ENCODE results near the gene RND1.
"Not testable (repeated sequence)": the region's sequence is repeated elsewhere in the genome, so short reads cannot be mapped to it uniquely, and the experiment has no call there.

RND1 gene

GRCh38 chr12:48866052-48866711 lies 512 bp upstream of the RND1 start:
- DNase-seq: no peak

DNA sequence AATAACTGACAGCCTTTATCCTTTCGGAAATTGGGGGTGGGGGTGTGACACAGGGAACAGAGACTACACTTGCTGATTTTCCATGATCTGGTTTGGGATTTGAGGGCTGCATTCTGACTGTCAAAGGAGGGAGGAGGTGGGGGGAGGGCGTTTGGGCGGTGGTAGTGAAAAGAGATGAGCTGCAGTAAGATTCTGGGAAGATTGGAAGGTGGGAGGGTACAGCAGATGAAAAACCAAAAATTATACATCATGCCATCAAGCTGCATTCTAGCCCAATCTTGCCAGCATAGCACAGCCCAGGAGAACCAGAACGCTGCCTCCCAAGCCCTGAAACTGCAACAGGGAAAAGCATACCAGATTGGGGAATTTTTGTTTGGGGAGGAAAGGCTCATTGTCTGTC lies 2.4 kb downstream of the RND1 start:
- DNase-seq: no peak

DNA sequence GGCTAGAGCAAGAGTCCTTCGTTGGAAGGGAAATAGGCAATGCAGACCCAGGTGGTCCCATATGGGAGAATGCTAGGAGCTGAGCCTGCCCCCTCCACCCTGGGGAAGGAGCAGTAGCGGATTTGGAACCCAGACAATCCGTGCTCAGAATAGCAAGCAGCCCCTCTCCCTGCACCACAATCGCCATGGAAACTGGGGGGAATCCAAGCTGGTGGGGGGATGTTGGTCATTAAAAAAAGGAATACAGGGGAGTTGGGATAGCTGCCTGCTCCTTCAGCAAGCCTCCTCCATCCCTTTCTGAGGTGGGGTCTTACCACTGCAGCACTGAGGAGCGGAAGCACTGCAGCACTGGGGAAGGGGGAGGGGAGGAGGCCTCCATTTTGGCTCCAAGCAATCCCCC lies 2.9 kb downstream of the RND1 start:
- DNase-seq: no peak

GRCh38 chr12:48861111-48861510 lies 4.6 kb downstream of the RND1 start:
- no peak for DNase-seq

GRCh38 chr12:48860236-48860635 lies 5.4 kb downstream of the RND1 start:
- not testable (repeated sequence) for DNase-seq

GRCh38 chr12:48859607-48860006 lies 6.1 kb downstream of the RND1 start:
- no peak for DNase-seq

GRCh38 chr12:48858043-48858442 lies 7.6 kb downstream of the RND1 start:
- DNase-seq: no peak

GRCh38 chr12:48857278-48857994 lies 8.2 kb downstream of the RND1 start:
- no peak for DNase-seq

DNA sequence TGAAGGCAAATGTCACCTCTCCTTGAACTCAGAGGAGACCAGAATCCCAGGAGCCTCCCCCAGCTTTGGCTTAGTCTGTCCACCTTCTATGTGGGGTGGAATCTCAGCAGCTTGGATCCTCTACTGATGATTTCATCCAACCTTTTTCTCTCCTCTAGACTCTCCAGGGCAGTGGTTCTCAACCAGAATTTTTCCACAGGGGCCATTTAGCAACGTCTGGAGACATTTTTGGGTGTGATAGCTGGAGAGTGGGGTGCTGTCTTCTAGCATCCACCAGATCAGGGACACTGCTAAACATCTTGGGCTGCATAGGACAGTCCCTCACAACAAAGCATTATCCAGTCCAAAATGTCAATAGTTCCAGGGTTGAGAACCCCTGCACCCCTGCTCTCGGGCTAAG lies 9.3 kb downstream of the RND1 start:
- DNase-seq: no peak

DNA sequence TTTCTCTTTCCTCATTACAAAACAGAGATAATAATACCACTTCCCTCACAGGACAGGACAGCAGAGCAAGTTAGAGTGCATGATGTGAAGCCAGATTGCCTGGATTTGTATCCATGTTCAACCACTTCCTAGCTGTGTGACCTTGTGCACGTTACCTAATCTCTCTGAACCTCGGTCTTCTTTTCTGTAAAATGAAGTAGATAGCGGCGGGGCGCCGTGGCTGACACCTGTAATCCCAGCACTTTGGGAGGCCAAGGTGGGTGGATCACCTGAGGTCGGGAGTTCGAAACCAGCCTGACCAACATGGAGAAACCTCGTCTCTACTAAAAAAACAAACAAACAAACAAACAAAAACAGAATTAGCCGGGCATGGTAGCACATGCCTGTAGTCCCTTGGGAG lies 10.7 kb downstream of the RND1 start:
- not testable (repeated sequence) for DNase-seq

DNA sequence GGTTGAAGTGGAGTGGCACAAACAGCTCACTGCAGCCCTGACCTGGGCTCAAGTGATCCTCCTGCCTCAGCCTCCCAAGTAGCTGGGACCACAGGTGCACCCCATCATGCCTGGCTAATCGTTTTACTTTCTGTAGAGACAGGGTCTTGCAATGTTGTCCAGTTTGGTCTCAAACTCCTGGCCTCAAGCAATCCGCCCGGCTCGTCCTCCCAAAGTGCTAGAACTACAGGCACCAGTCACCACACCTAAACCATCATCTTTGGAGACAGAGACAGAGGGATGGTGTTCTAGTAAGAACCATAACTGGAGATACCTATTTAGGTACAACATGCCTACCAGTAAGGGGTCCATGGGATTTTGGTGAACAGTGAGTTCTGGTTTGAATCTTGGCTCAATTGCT lies 11.2 kb downstream of the RND1 start:
- no peak for DNase-seq

GRCh38 chr12:48852734-48853688 lies 12.7 kb downstream of the RND1 start:
- DNase-seq: peak; percentile 22

GRCh38 chr12:48851883-48852733 lies 13.6 kb downstream of the RND1 start, which contains the start of gene DDX23:
Gene DDX23, minus strand, starts transcription at chr12:48852163. Its CDS starts 6,381 bp downstream, at chr12:48845782.
- DNase-seq: peak; percentile 96

DNA sequence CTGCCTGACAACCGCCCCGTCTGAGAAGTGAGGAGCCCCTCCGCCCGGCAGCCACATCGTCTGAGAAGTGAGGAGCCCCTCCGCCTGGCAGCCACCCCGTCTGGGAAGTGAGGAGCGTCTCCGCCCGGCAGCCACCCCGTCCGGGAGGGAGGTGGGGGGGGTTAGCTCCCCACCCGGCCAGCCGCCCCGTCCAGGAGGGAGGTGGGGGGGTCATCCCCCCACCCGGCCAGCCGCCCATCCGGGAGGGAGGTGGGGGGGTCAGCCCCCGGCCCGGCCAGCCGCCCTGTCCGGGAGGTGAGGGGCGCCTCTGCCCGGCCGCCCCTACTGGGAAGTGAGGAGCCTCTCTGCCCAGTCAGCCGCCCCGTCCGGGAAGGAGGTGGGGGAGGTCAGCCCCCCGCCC lies 23.6 kb downstream of the RND1 start:
- not testable (repeated sequence) for DNase-seq

DNA sequence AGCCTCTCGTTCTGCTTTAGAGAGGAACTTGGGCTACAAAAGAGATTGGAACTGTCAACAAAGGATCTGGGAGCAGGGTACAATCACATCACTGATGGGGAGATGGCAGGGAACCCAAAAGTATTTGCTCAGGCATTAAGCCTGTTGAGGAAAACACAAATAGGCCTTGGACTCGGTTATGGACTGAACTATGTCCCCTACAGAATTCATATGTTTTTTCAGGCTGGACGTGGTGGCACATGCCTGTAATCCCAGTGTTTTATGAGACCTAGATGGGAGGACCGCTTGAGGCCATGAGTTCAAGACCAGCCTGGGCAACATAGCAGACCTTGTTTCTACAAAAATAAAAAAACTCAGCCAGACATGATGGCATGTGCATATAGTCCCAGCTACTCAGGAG lies 27.6 kb downstream of the RND1 start:
- no peak for DNase-seq

GRCh38 chr12:48832321-48833060 lies 33.2 kb downstream of the RND1 start:
- no peak for DNase-seq

GRCh38 chr12:48831257-48831656 lies 34.4 kb downstream of the RND1 start:
- no peak for DNase-seq

- no peak for DNase-seq
Measured at GRCh38 chr12:48828841-48829575, 36.7 kb downstream of the RND1 start.

DNA sequence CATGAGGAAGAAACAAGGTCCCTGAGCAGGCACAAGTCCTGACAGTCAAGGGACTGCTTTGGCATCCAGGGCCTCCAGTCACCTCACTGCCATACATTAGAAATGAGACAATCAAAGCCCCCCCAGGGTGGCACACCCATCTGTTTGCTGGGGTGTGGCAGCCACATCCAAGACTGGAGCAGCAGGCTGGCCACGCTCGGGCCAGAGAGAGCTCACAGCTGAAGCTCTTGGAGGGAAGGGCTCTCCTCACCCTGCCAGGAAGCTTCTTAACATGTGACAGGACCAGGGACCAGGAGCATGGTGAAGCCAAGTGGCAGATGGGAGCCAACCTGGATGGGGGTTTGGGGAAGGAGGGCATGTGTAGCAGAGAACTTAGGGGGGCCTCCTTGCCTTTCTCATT lies 37.4 kb downstream of the RND1 start:
- DNase-seq: no peak

DNA sequence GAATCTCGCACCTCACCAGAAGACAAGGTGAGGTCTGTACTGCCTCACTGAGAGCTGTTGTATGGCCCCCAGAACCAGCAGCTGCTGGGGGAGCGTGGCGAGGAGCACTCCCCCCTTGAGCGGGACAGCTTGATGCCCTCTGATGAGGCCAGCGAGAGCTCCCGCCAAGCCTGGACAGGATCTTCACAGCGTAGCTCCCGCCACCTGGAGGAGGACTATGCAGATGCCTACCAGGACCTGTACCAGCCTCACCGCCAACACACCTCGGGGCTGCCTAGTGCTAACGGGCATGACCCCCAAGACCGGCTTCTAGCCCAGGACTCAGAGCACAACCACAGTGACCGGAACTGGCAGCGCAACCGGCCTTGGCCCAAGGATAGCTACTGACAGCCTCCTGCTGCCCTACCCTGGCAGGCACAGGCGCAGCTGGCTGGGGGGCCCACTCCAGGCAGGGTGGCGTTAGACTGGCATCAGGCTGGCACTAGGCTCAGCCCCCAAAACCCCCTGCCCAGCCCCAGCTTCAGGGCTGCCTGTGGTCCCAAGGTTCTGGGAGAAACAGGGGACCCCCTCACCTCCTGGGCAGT lies 38.1 kb downstream of the RND1 start:
- DNase-seq: no peak

- no peak for DNase-seq
Measured at GRCh38 chr12:48827026-48827425, 38.6 kb downstream of the RND1 start.
